MM.1S (cell line): Measurements from ENCODE around the gene GNE.

ENCODE experiments used
- DNase-seq: peaks from one replicate; pipeline ENCODE4 v3.0.0-alpha.2; 2015
- H2AFZ ChIP-seq: fragments of 300-600 bp; sonication (generic); 2 replicates; pipeline ENCODE4 v1.6.0; 2016; ENCODE audit warnings: antibody characterized with exemption, low read length
- H3F3A ChIP-seq: fragments of 300-600 bp; sonication (generic); 2 replicates; pipeline ENCODE4 v1.6.1; 2016; ENCODE audit warnings: mild to moderate bottlenecking, antibody characterized with exemption, low read length, moderate library complexity, mixed read lengths; ENCODE audit not compliant: insufficient read depth
- H3K27ac ChIP-seq: fragments of 300-600 bp; sonication (generic); 2 replicates; pipeline ENCODE4 v1.5.1; 2016; ENCODE audit warnings: mild to moderate bottlenecking, low read length
- H3K27me3 ChIP-seq: fragments of 300-600 bp; sonication (generic); replicated peaks from 2 replicates; pipeline ENCODE4 v1.6.0; 2016; ENCODE audit warnings: low read length; ENCODE audit not compliant: insufficient read depth
- H3K36me3 ChIP-seq: fragments of 300-600 bp; sonication (generic); replicated peaks from 2 replicates; pipeline ENCODE4 v1.6.1; 2016; ENCODE audit warnings: mild to moderate bottlenecking, low read length, mixed read lengths; ENCODE audit not compliant: insufficient read depth
- H3K4me1 ChIP-seq: fragments of 300-600 bp; sonication (generic); 2 replicates; pipeline ENCODE4 v1.6.1; 2016; ENCODE audit warnings: low read length, mixed read lengths
- H3K4me2 ChIP-seq: fragments of 300-600 bp; sonication (generic); 2 replicates; pipeline ENCODE4 v1.6.0; 2016; ENCODE audit warnings: low read depth, low read length
- H3K4me3 ChIP-seq: fragments of 300-600 bp; sonication (generic); 2 replicates; pipeline ENCODE4 v1.5.1; 2016; ENCODE audit warnings: low read length, mixed read lengths
- H3K79me2 ChIP-seq: fragments of 300-600 bp; sonication (generic); 2 replicates; pipeline ENCODE4 v1.6.1; 2016; ENCODE audit warnings: mixed run types, low read length, mixed read lengths
- H3K9ac ChIP-seq: fragments of 300-600 bp; sonication (generic); 2 replicates; pipeline ENCODE4 v1.6.1; 2016; ENCODE audit warnings: low read length, mixed read lengths
- H3K9me2 ChIP-seq: fragments of 300-600 bp; sonication (generic); replicated peaks from 2 replicates; pipeline ENCODE4 v1.6.1; 2016; ENCODE audit warnings: mild to moderate bottlenecking, low read length, mixed read lengths; ENCODE audit not compliant: insufficient read depth
- H3K9me3 ChIP-seq: fragments of 300-600 bp; sonication (generic); replicated peaks from 2 replicates; pipeline ENCODE4 v1.6.1; 2016; ENCODE audit warnings: mild to moderate bottlenecking, low read length, mixed read lengths; ENCODE audit not compliant: insufficient read depth
- H4K20me1 ChIP-seq: fragments of 300-600 bp; sonication (generic); 2 replicates; pipeline ENCODE4 v1.6.1; 2016; ENCODE audit warnings: mild to moderate bottlenecking, low read length, moderate library complexity, mixed read lengths; ENCODE audit not compliant: insufficient read depth
- EZH2 ChIP-seq: fragments of 300-600 bp; sonication (generic); optimal IDR thresholded peaks from 2 replicates; pipeline ENCODE3; 2017; ENCODE audit warnings: low read depth, mild to moderate bottlenecking, antibody characterized with exemption, low read length, mixed read lengths
- EZH2phosphoT487 ChIP-seq: fragments of 300-600 bp; sonication (generic); IDR thresholded peaks from 2 replicates; pipeline ENCODE4 v1.6.1; 2018; ENCODE audit warnings: antibody characterized with exemption, low read length
- TF ChIP-seq, protein P1 (sequence below): fragments of 300-600 bp; sonication (generic); IDR thresholded peaks from 2 replicates; pipeline ENCODE4 v1.5.1; 2016; ENCODE audit warnings: antibody characterized with exemption, low read length, mixed read lengths

The GNE gene

DNA sequence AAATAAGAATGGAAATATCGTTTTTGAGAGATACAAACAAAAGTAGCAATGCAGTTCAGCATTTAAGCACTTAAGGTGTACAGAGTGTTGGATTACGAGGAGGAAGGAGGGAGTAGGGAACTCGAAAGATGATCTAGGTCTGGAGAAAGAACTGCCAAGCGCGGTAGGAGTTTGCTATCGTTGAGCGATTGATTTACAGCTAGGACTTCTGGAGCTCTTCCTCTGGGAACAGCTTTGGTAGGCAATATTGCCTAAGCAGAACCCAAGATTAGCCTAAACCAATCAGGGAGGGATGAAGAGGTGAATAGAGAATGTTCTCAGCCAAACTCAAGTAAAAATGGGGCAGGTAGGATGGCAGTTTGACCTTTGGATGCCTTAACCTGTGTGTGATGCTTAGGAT lies 66.6 kb downstream of the GNE start:
- H3K4me3 ChIP-seq: peak overlapping the region; percentile 95
- TF ChIP-seq EZH2phosphoT487 (no peak), EZH2 (no peak)
- TF ChIP-seq, protein P1, sequence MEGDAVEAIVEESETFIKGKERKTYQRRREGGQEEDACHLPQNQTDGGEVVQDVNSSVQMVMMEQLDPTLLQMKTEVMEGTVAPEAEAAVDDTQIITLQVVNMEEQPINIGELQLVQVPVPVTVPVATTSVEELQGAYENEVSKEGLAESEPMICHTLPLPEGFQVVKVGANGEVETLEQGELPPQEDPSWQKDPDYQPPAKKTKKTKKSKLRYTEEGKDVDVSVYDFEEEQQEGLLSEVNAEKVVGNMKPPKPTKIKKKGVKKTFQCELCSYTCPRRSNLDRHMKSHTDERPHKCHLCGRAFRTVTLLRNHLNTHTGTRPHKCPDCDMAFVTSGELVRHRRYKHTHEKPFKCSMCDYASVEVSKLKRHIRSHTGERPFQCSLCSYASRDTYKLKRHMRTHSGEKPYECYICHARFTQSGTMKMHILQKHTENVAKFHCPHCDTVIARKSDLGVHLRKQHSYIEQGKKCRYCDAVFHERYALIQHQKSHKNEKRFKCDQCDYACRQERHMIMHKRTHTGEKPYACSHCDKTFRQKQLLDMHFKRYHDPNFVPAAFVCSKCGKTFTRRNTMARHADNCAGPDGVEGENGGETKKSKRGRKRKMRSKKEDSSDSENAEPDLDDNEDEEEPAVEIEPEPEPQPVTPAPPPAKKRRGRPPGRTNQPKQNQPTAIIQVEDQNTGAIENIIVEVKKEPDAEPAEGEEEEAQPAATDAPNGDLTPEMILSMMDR: no peak
- H3K9me3 ChIP-seq: no peaks in the 10 kb centered on the region
- peaks cover 32% of the 10 kb centered on the region for H4K20me1 ChIP-seq
- no peaks in the 10 kb centered on the region for H3K27me3 ChIP-seq
- DNase-seq: no peak
- peak overlapping the region; percentile 73 for H3K4me2 ChIP-seq
- H3K4me1 ChIP-seq: peaks cover 31% of the 10 kb centered on the region
- peaks cover 57% of the 10 kb centered on the region for H3K79me2 ChIP-seq
- peak overlapping the region; percentile 89 for H3K9ac ChIP-seq
- H3F3A ChIP-seq: no peaks in the 10 kb centered on the region
- no peaks in the 10 kb centered on the region for H3K9me2 ChIP-seq
- H3K36me3 ChIP-seq: 0 out of 2 replicates have a peak, but pooled peaks cover 1% of the 10 kb centered on the region
- H2AFZ ChIP-seq: no peak overlapping the region; the same call in 1 of the 2 replicates
- H3K27ac ChIP-seq: peak overlapping the region; percentile 64; the same call in 1 of the 2 replicates

DNA sequence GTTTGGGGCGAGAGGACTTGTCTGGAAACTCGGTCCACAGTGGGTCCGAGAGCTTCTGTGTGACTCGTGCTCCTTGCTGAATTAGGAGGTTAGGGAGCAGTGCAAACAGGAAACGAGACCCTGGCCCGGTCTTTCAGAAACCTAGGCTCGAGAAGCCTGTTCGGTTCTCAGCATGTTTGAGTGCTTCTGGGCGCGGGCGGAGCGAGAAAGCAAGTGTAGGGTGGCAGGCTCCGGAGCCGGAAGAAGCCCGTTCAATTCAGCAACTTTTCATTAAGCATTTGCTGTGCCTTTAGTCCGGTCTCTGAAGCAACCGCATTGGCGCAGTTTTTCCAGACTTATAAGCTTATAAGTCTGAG lies 67.0 kb downstream of the GNE start:
- Histone ChIP-seq H3F3A (no peaks in the 10 kb centered on the region), H3K9me2 (no peaks in the 10 kb centered on the region), H3K9me3 (no peaks in the 10 kb centered on the region), H3K4me3 (peak overlapping the region; percentile 95), H3K79me2 (peaks cover 53% of the 10 kb centered on the region), H3K9ac (peak overlapping the region; percentile 89), H4K20me1 (peaks cover 32% of the 10 kb centered on the region), H2AFZ (peak overlapping the region; percentile 84), H3K4me1 (peaks cover 31% of the 10 kb centered on the region), H3K36me3 (no peaks in the 10 kb centered on the region), H3K4me2 (peak overlapping the region; percentile 73), H3K27me3 (no peaks in the 10 kb centered on the region), H3K27ac (peak overlapping the region; percentile 64; the same call in 1 of the 2 replicates)
- peak; percentile 60 for DNase-seq
- no peak for TF ChIP-seq EZH2
- TF ChIP-seq, protein P1: no peak
- no peak for TF ChIP-seq EZH2phosphoT487

DNA sequence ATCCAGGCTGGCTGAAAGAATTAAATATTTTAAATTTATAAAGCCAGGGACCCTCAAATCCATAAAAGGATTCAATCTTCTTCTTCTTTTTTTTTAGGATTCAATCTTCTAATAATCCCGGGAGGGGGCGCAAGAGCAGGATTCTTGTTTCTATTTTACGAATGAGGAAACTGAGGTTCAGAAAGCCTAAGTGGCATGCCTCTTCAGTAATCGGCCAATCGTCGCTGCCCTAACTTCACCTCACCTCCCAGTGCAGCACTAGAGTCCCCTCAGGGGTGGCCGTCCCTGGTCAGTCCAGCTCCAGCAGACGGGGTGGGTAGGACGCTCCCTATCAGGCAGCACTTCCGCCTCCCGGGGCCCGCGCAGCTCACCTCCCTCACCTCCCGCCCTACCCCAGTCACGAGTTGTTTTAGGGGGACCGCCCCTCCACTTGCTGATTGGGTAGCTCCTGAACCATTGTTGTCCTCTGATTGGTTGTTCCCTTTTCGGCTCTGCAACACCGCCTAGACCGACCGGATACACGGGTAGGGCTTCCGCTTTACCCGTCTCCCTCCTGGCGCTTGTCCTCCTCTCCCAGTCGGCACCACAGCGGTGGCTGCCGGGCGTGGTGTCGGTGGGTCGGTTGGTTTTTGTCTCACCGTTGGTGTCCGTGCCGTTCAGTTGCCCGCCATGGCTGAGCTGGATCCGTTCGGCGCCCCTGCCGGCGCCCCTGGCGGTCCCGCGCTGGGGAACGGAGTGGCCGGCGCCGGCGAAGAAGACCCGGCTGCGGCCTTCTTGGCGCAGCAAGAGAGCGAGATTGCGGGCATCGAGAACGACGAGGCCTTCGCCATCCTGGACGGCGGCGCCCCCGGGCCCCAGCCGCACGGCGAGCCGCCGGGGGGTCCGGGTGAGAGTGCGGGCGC lies 67.6 kb downstream of the GNE start, which contains the start of gene CLTA:
Gene CLTA, plus strand, starts transcription at position 534 of the 902 bp plus-strand sequence. Its CDS starts 136 bp downstream, at position 670.
- peak; percentile 98 for DNase-seq
- Histone ChIP-seq H3K4me3 (peak within 1 kb of the TSS; percentile 95), H3K9me3 (no peaks in the 10 kb centered on the region), H3K9me2 (no peaks in the 10 kb centered on the region), H3K4me2 (peak within 1 kb of the TSS; percentile 90), H3K27ac (peak within 1 kb of the TSS; percentile 64; the same call in 1 of the 2 replicates), H3K36me3 (no peaks in the 10 kb centered on the region), H3K27me3 (no peaks in the 10 kb centered on the region), H2AFZ (peak within 1 kb of the TSS; percentile 95), H3K79me2 (peaks cover 49% of the 10 kb centered on the region), H4K20me1 (peaks cover 32% of the 10 kb centered on the region), H3F3A (no peaks in the 10 kb centered on the region), H3K9ac (peak within 1 kb of the TSS; percentile 89), H3K4me1 (peaks cover 31% of the 10 kb centered on the region)
- TF ChIP-seq EZH2phosphoT487: no peak
- TF ChIP-seq, protein P1: peak; percentile 56
- no peak for TF ChIP-seq EZH2
